GM21717 (cell line): ENCODE measurements around the gene SMCHD1.
"Not testable (repeated sequence)": the region's sequence is repeated elsewhere in the genome, so short reads cannot be mapped to it uniquely, and the experiment has no call there.

Experiments used
- ATAC-seq: cut with Tn5 transposase; IDR thresholded peaks from one replicate; pipeline ENCODE4 v1.9.1; 2021; ENCODE audit warnings: mild to moderate bottlenecking, moderate library complexity; ENCODE audit not compliant: unreplicated experiment

The SMCHD1 gene

GRCh38 chr18:2850816-2851215 is 195.3 kb downstream of the SMCHD1 start:
- ATAC-seq: no peak

- no peak for ATAC-seq
Measured at GRCh38 chr18:2851771-2852170, 196.2 kb downstream of the SMCHD1 start.

- ATAC-seq: not testable (repeated sequence)
Measured at GRCh38 chr18:2852460-2852859, 196.9 kb downstream of the SMCHD1 start.

- ATAC-seq: no peak
Measured at GRCh38 chr18:2853173-2853925, 197.8 kb downstream of the SMCHD1 start.

- ATAC-seq: no peak
Measured at GRCh38 chr18:2853926-2854664, 198.6 kb downstream of the SMCHD1 start.
